Measurements from ENCODE around the gene VSNL1. TPM values are rescaled to one million over a fixed set of nuclear protein-coding genes. Genes with fewer than 3 reads are reported as not detected.

VSNL1 gene
- total and polyA plus RNA-seq, 2 donors (not counting 1 experiment from before 2014, with no cell fraction given): 1.2 to 3.9 TPM

- H3K4me1 ChIP-seq (ENCODE audit: control insufficient read depth, extremely low read depth, insufficient read depth, low read length): no peaks in the 10 kb centered on the region
- H3K9ac ChIP-seq (ENCODE audit: insufficient read depth, low read length): no peak overlapping the region
- H3K4me3 ChIP-seq (replicated peaks in 1 of 4; ENCODE audit: control extremely low read depth in 1 of 4, insufficient read depth in 1 of 4, low read depth in 3 of 4, low read length in 4 of 4): no peak overlapping the region
- no peaks in the 10 kb centered on the region for H3K9me3 ChIP-seq (ENCODE audit: control insufficient read depth, insufficient read depth, low read depth, low read length)
- H3K36me3 ChIP-seq (ENCODE audit: control insufficient read depth, insufficient read depth, low read length): peaks cover 4% of the 10 kb centered on the region
- no peak overlapping the region for H3K27ac ChIP-seq (ENCODE audit: insufficient read depth, low read length)
- H3K27me3 ChIP-seq (ENCODE audit: control insufficient read depth, insufficient read depth, low read length): no peaks in the 10 kb centered on the region
- H3K4me2 ChIP-seq (ENCODE audit: extremely low read depth, insufficient read depth, low read length): no peak overlapping the region
- peak; percentile 72 to 83 for DNase-seq (ENCODE audit: low read depth in 2 of 2)
- H4K20me1 ChIP-seq (ENCODE audit: control insufficient read depth, extremely low read depth, insufficient read depth, low read length): no peaks in the 10 kb centered on the region
- TF ChIP-seq CTCF (conservative IDR thresholded peaks at IDR 0.05 in 1 of 2, IDR thresholded peaks at IDR 0.05 in 1 of 2; ENCODE audit: low read depth in 1 of 2, low read length in 2 of 2): peak in 1 of 2 donors; percentile 12
- no peak for TF ChIP-seq EZH2 (IDR thresholded peaks at IDR 0.05; ENCODE audit: low read length, missing control alignments)
- no peaks in the 10 kb centered on the region for H3K79me2 ChIP-seq (ENCODE audit: control insufficient read depth, insufficient read depth, low read length)
- no peak overlapping the region for H2AFZ ChIP-seq (ENCODE audit: low read length)
Measured at GRCh38 chr2:17672583-17673317, 132.3 kb downstream of the VSNL1 start.

- no peak overlapping the region for H3K4me3 ChIP-seq (replicated peaks in 1 of 4; ENCODE audit: control extremely low read depth in 1 of 4, insufficient read depth in 1 of 4, low read depth in 3 of 4, low read length in 4 of 4)
Measured at GRCh38 chr2:17674817-17675216, 134.3 kb downstream of the VSNL1 start.

GRCh38 chr2:17680119-17680518 lies 139.6 kb downstream of the VSNL1 start:
- TF ChIP-seq CTCF (conservative IDR thresholded peaks at IDR 0.05 in 1 of 2, IDR thresholded peaks at IDR 0.05 in 1 of 2; ENCODE audit: low read depth in 1 of 2, low read length in 2 of 2): no peak
- no peak for TF ChIP-seq EZH2 (IDR thresholded peaks at IDR 0.05; ENCODE audit: low read length, missing control alignments)
- H3K27me3 ChIP-seq (ENCODE audit: control insufficient read depth, insufficient read depth, low read length): no peaks in the 10 kb centered on the region
- no peaks in the 10 kb centered on the region for H3K4me1 ChIP-seq (ENCODE audit: control insufficient read depth, extremely low read depth, insufficient read depth, low read length)
- H3K27ac ChIP-seq (ENCODE audit: insufficient read depth, low read length): no peak overlapping the region
- no peaks in the 10 kb centered on the region for H3K9me3 ChIP-seq (ENCODE audit: control insufficient read depth, insufficient read depth, low read depth, low read length)
- no peak overlapping the region for H3K4me3 ChIP-seq (replicated peaks in 1 of 4; ENCODE audit: control extremely low read depth in 1 of 4, insufficient read depth in 1 of 4, low read depth in 3 of 4, low read length in 4 of 4)
- DNase-seq (ENCODE audit: low read depth in 2 of 2): peak in 1 of 2 donors; percentile 30
- H3K9ac ChIP-seq (ENCODE audit: insufficient read depth, low read length): no peak overlapping the region
- H3K79me2 ChIP-seq (ENCODE audit: control insufficient read depth, insufficient read depth, low read length): no peaks in the 10 kb centered on the region
- H2AFZ ChIP-seq (ENCODE audit: low read length): no peak overlapping the region
- H4K20me1 ChIP-seq (ENCODE audit: control insufficient read depth, extremely low read depth, insufficient read depth, low read length): no peaks in the 10 kb centered on the region
- H3K36me3 ChIP-seq (ENCODE audit: control insufficient read depth, insufficient read depth, low read length): peaks cover 2% of the 10 kb centered on the region
- no peak overlapping the region for H3K4me2 ChIP-seq (ENCODE audit: extremely low read depth, insufficient read depth, low read length)

More at GRCh38 chr2:17674817-17675216, 134.3 kb downstream of the VSNL1 start:
- Histone ChIP-seq H2AFZ (ENCODE audit: low read length) (no peak overlapping the region), H4K20me1 (ENCODE audit: control insufficient read depth, extremely low read depth, insufficient read depth, low read length) (no peaks in the 10 kb centered on the region), H3K27ac (ENCODE audit: insufficient read depth, low read length) (no peak overlapping the region), H3K79me2 (ENCODE audit: control insufficient read depth, insufficient read depth, low read length) (no peaks in the 10 kb centered on the region), H3K9me3 (ENCODE audit: control insufficient read depth, insufficient read depth, low read depth, low read length) (no peaks in the 10 kb centered on the region), H3K9ac (ENCODE audit: insufficient read depth, low read length) (no peak overlapping the region), H3K36me3 (ENCODE audit: control insufficient read depth, insufficient read depth, low read length) (peaks cover 2% of the 10 kb centered on the region), H3K4me1 (ENCODE audit: control insufficient read depth, extremely low read depth, insufficient read depth, low read length) (no peaks in the 10 kb centered on the region), H3K4me2 (ENCODE audit: extremely low read depth, insufficient read depth, low read length) (no peak overlapping the region), H3K27me3 (ENCODE audit: control insufficient read depth, insufficient read depth, low read length) (no peaks in the 10 kb centered on the region)
- TF ChIP-seq EZH2 (IDR thresholded peaks at IDR 0.05; ENCODE audit: low read length, missing control alignments) (no peak), CTCF (conservative IDR thresholded peaks at IDR 0.05 in 1 of 2, IDR thresholded peaks at IDR 0.05 in 1 of 2; ENCODE audit: low read depth in 1 of 2, low read length in 2 of 2) (no peak)
- DNase-seq (ENCODE audit: low read depth in 2 of 2): no peak

Data from fibroblast of lung (primary cell).